Activated CD4-positive, alpha-beta T cell treated with anti-CD3 and anti-CD28 coated beads for 48 hours (primary cell): Measurements from ENCODE around the gene ZNF783.
"Not testable (repeated sequence)": the region's sequence is repeated elsewhere in the genome, so short reads cannot be mapped to it uniquely, and the experiment has no call there.

Experiments used
- DNase-seq: peaks from one replicate; pipeline ENCODE4 v3.0.0-alpha.2; 2020

Gene ZNF783

GRCh38 chr7:149306854-149307253 lies 44.9 kb downstream of the ZNF783 start:
- DNase-seq: no peak

GRCh38 chr7:149307775-149308501 lies 45.9 kb downstream of the ZNF783 start:
- DNase-seq: no peak

- DNase-seq: no peak
These were observed 48.3 kb downstream of the ZNF783 start for GRCh38 chr7:149310113-149310836.

- DNase-seq: no peak
These were observed 49.1 kb downstream of the ZNF783 start for GRCh38 chr7:149310990-149311573.

- DNase-seq: no peak
These were observed 52.0 kb downstream of the ZNF783 start for GRCh38 chr7:149313981-149314380.

- no peak for DNase-seq
These were observed 54.6 kb downstream of the ZNF783 start for GRCh38 chr7:149316606-149317005.

- DNase-seq: no peak
These were observed 55.5 kb downstream of the ZNF783 start for GRCh38 chr7:149317496-149317895.

GRCh38 chr7:149317986-149318672 lies 56.1 kb downstream of the ZNF783 start:
- DNase-seq: peak; percentile 35

- DNase-seq: no peak
These were observed 57.4 kb downstream of the ZNF783 start for GRCh38 chr7:149319376-149319775.

- DNase-seq: no peak
These were observed 58.5 kb downstream of the ZNF783 start for GRCh38 chr7:149320313-149321124.

- DNase-seq: not testable (repeated sequence)
These were observed 59.3 kb downstream of the ZNF783 start for GRCh38 chr7:149321125-149321905.

GRCh38 chr7:149321978-149322541 lies 60.1 kb downstream of the ZNF783 start:
- DNase-seq: no peak

- no peak for DNase-seq
These were observed 60.7 kb downstream of the ZNF783 start for GRCh38 chr7:149322737-149323136.

GRCh38 chr7:149325248-149325647 lies 63.3 kb downstream of the ZNF783 start:
- no peak for DNase-seq

- DNase-seq: no peak
These were observed 67.3 kb downstream of the ZNF783 start for GRCh38 chr7:149329265-149329664.

GRCh38 chr7:149329766-149330334 lies 67.9 kb downstream of the ZNF783 start:
- no peak for DNase-seq

- peak; percentile 21 for DNase-seq
These were observed 69.0 kb downstream of the ZNF783 start for GRCh38 chr7:149330914-149331567.

- not testable (repeated sequence) for DNase-seq
These were observed 70.8 kb downstream of the ZNF783 start for GRCh38 chr7:149332602-149333320.

- no peak for DNase-seq
These were observed 71.3 kb downstream of the ZNF783 start for GRCh38 chr7:149333321-149333717.

GRCh38 chr7:149334219-149334618 lies 72.2 kb downstream of the ZNF783 start:
- DNase-seq: no peak
